ENCODE results near the gene ZNHIT2. TPM values are rescaled to one million over a fixed set of nuclear protein-coding genes. Genes with fewer than 3 reads are reported as not detected.

ZNHIT2 gene
- total and polyA plus RNA-seq, 2 of the 13 experiments (the other 11 are each of a cell fraction or from before 2014, with no cell fraction given): 1.1 to 6.5 TPM

GRCh38 chr11:65165410-65166317, 48.2 kb upstream of the ZNHIT2 start (continued):
- TF ChIP-seq ZNF710 (CRISPR knock-in tag; IDR thresholded peaks at IDR 0.05; ENCODE audit: borderline replicate concordance) (no peak; the same call in 1 of the 2 replicates), RXRB (CRISPR knock-in tag; IDR thresholded peaks at IDR 0.05; ENCODE audit: borderline replicate concordance) (peak; percentile 53), NFE2L2 (IDR thresholded peaks at IDR 0.05; ENCODE audit: low read length) (no peak), JARID2 (CRISPR knock-in tag; IDR thresholded peaks at IDR 0.05; ENCODE audit: insufficient replicate concordance) (no peak), ZBTB26 (CRISPR knock-in tag; IDR thresholded peaks at IDR 0.05; ENCODE audit: borderline replicate concordance) (0 out of 2 replicates have a peak, but pooled peaks have one; percentile 32), SIX4 (CRISPR knock-in tag; IDR thresholded peaks at IDR 0.05) (no peak), ETV6 (CRISPR knock-in tag; conservative IDR thresholded peaks at IDR 0.05) (0 out of 2 replicates have a peak, but pooled peaks have one; percentile 40), REPIN1 (CRISPR knock-in tag; IDR thresholded peaks at IDR 0.05; ENCODE audit: borderline replicate concordance, low read depth) (no peak), ZNF512B (CRISPR knock-in tag; IDR thresholded peaks at IDR 0.05; ENCODE audit: borderline replicate concordance) (peak; percentile 99; the same call in 1 of the 2 replicates), ZNF740 (CRISPR knock-in tag; IDR thresholded peaks at IDR 0.05) (no peak), ETV5 (CRISPR knock-in tag; IDR thresholded peaks at IDR 0.05; ENCODE audit: borderline replicate concordance) (peak; percentile 78; the same call in 1 of the 2 replicates), ZNF687 (CRISPR knock-in tag; IDR thresholded peaks at IDR 0.05) (peak; percentile 89), FOXO4 (CRISPR knock-in tag; conservative IDR thresholded peaks at IDR 0.05) (no peak)
